Left ventricle myocardium inferior (tissue), 1 donor: ENCODE measurements around the gene NUDCD2. TPM values are rescaled to one million over a fixed set of nuclear protein-coding genes. Genes with fewer than 3 reads are reported as not detected.
A peak's percentile ranks its signal among the peaks of the same experiment; 100 is the strongest.

Experiments
- DNase-seq: peaks from one replicate; pipeline ENCODE4 v3.0.0-alpha.2; 2020
- H3K27ac ChIP-seq: fragments of 200-600 bp; replicated peaks from 2 replicates; pipeline ENCODE4 v1.8.0; 2021
- H3K27me3 ChIP-seq: fragments of 200-600 bp; 2 replicates; pipeline ENCODE4 v1.8.0; 2021; ENCODE audit warnings: low read depth
- H3K36me3 ChIP-seq: fragments of 200-600 bp; 2 replicates; pipeline ENCODE4 v1.8.0; 2021
- H3K4me1 ChIP-seq: fragments of 200-600 bp; 2 replicates; pipeline ENCODE4 v1.8.0; 2021
- H3K4me3 ChIP-seq: fragments of 200-600 bp; 2 replicates; pipeline ENCODE4 v1.8.0; 2021; ENCODE audit warnings: mild to moderate bottlenecking, moderate library complexity
- H3K9me3 ChIP-seq: fragments of 200-600 bp; replicated peaks from 2 replicates; pipeline ENCODE4 v1.8.0; 2021
- CTCF ChIP-seq: fragments of 200-600 bp; IDR thresholded peaks from 2 replicates; pipeline ENCODE4 v1.8.0; 2021; ENCODE audit warnings: antibody characterized with exemption, mild to moderate bottlenecking, borderline replicate concordance
- intact Hi-C: fragments of 100-400 bp; cut with micrococcal nuclease; formaldehyde crosslinking; loops from one replicate; pipeline ENCODE4 v1.11.0; 2022
- total RNA-seq: library from RNA; stranded (reverse); fragmentation: NEBNext Ultra II Directional; extraction: Animal tissue kit (Norgen Biotek cat#: 25700); gene quantifications from one replicate; pipeline ENCODE4 v1.2.1, GENCODE V29; 2021
- donor health status: DM: no; HTN: yes; CAD: no; lungs with severe emphysema.

The NUDCD2 gene
- total RNA-seq, 1 donor from 2014 or later = 13.0 TPM

GRCh38 chr5:163445345-163445744, 14.6 kb downstream of the NUDCD2 start:
- H3K4me3 ChIP-seq = no peak overlapping the region
- no peaks in the 10 kb centered on the region for H3K27me3 ChIP-seq
- no peak for DNase-seq
- peak overlapping the region; percentile 16 for H3K27ac ChIP-seq
- intact Hi-C loops = no loop called here
- peaks cover 33% of the 10 kb centered on the region for H3K4me1 ChIP-seq
- no peaks in the 10 kb centered on the region for H3K9me3 ChIP-seq
- no peak for TF ChIP-seq CTCF
- H3K36me3 ChIP-seq = peaks cover 90% of the 10 kb centered on the region

GRCh38 chr5:163444526-163444925, 15.4 kb downstream of the NUDCD2 start:
- H3K27ac ChIP-seq = no peak overlapping the region
- H3K4me3 ChIP-seq = no peak overlapping the region
- H3K4me1 ChIP-seq = peaks cover 41% of the 10 kb centered on the region
- H3K36me3 ChIP-seq = peaks cover 95% of the 10 kb centered on the region
- intact Hi-C loops = no loop called here
- H3K9me3 ChIP-seq = no peaks in the 10 kb centered on the region
- no peak for TF ChIP-seq CTCF
- DNase-seq = no peak
- no peaks in the 10 kb centered on the region for H3K27me3 ChIP-seq

DNA sequence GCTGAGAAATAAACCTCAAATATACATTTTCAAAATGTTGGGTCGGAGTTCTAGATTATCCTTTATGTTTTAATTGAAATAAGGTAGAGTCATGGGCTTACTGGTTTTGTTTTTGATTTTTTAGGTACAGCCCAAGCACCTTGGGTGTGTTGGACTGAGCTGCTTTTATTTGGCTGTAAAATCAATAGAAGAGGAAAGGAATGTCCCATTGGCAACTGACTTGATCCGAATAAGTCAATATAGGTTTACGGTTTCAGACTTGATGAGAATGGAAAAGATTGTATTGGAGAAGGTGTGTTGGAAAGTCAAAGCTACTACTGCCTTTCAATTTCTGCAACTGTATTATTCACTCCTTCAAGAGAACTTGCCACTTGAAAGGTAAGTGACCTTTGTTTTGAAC, 18.9 kb downstream of the NUDCD2 start:
- Histone ChIP-seq H3K9me3 (no peaks in the 10 kb centered on the region), H3K36me3 (peaks cover 59% of the 10 kb centered on the region), H3K4me3 (no peak overlapping the region), H3K4me1 (peaks cover 68% of the 10 kb centered on the region), H3K27ac (no peak overlapping the region), H3K27me3 (no peaks in the 10 kb centered on the region)
- no peak for TF ChIP-seq CTCF
- intact Hi-C loops = no loop called here
- DNase-seq = no peak

- Histone ChIP-seq H3K4me3 (peak overlapping the region; percentile 91), H3K36me3 (peaks cover 43% of the 10 kb centered on the region), H3K4me1 (peaks cover 61% of the 10 kb centered on the region), H3K27me3 (no peaks in the 10 kb centered on the region), H3K9me3 (no peaks in the 10 kb centered on the region), H3K27ac (peak overlapping the region; percentile 93)
- DNase-seq = no peak
- TF ChIP-seq CTCF = no peak
- intact Hi-C loops = no loop called here
Observed at GRCh38 chr5:163439092-163439425, 20.8 kb downstream of the NUDCD2 start.

DNA sequence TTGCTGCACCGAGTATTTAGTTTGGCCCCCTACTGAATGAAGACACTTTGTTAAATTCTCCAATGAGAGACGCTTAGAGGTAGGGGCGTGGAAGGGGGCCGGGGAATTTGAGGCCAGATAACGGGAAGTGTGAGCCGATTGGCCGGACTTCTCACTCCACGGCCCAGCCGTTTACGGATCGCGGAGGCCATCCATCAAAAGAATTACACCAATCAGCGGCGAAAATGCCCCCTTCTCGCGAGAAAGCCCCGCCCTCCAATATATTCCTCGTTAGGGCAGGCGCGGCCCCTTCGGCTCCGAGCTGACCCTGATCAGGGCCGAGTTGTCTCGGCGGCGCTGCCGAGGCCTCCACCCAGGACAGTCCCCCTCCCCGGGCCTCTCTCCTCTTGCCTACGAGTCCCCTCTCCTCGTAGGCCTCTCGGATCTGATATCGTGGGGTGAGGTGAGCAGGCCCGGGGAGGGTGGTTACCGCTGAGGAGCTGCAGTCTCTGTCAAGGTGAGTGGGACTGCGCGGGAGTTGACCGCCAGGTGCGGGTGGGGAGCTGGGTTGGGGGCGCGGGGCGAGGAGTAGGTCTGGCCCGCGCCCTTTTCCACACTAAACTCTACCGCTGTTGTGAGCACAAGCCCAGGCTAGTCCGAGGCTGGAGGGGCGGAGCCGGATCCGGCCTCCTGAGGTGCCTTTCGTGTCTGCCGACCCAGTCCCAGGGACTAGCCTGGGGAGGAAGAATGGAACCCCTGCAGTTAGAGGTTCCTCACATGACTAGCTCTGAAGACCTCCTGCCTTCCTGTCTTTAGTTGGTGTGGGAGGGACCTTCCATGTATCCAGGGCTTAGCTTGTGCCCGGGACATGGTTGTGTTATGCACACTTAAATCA, 22.4 kb downstream of the NUDCD2 start, which contains the start of gene CCNG1:
Gene CCNG1 (plus strand): TSS at position 287 of the 874 bp plus-strand sequence. CDS start 1,662 bp downstream, outside the sequence.
- peak; percentile 17 for TF ChIP-seq CTCF
- intact Hi-C loops = no loop called here
- Histone ChIP-seq H3K9me3 (no peaks in the 10 kb centered on the region), H3K4me1 (peaks cover 58% of the 10 kb centered on the region), H3K27ac (peak within 1 kb of the TSS; percentile 93), H3K36me3 (peaks cover 29% of the 10 kb centered on the region), H3K4me3 (peak within 1 kb of the TSS; percentile 91), H3K27me3 (no peaks in the 10 kb centered on the region)
- DNase-seq = peak; percentile 95
